Gastrocnemius medialis (tissue), 4 donors: Measurements from ENCODE around the gene LMBRD2.

Experiments
- CTCF ChIP-seq, 5 experiments: fragments of 450-650 bp in 3 of 5; fragments of 200-600 bp in 2 of 5; sonication (generic) in 2 of 5; IDR thresholded peaks in 4 of 5; conservative IDR thresholded peaks in 1 of 5; 1 replicate in 4 of 5; 2 replicates in 1 of 5; pipeline ENCODE4 v1.5.1; 2016 to 2019; ENCODE audit warnings: antibody characterized with exemption in 5 of 5, mild to moderate bottlenecking in 3 of 5, moderate library complexity in 3 of 5
- POLR2A ChIP-seq, 2 donors: fragments of 450-650 bp; IDR thresholded peaks; one replicate each; pipeline ENCODE4 v1.6.1; 2017; ENCODE audit warnings: antibody characterized with exemption in 2 of 2, mild to moderate bottlenecking in 2 of 2, moderate library complexity in 2 of 2

- no peak for TF ChIP-seq CTCF (IDR thresholded peaks at IDR 0.05 in 4 of 5, conservative IDR thresholded peaks at IDR 0.05 in 1 of 5)
- TF ChIP-seq POLR2A (IDR thresholded peaks at IDR 0.05): no peak
These were observed 99.1 kb downstream of the LMBRD2 start for GRCh38 chr5:36052538-36052937.
